GM18873 (cell line): ENCODE results near the gene PTPRO.

Source experiments
- ATAC-seq: cut with Tn5 transposase; IDR thresholded peaks from one replicate; pipeline ENCODE4 v1.9.1; 2021; ENCODE audit warnings: mild to moderate bottlenecking, moderate library complexity, moderate number of reproducible peaks; ENCODE audit not compliant: unreplicated experiment, low FRiP score

PTPRO gene

GRCh38 chr12:15322164-15323061 is at the start of gene PTPRO:
Gene PTPRO, plus strand, starts transcription at chr12:15322508.
- no peak for ATAC-seq

- no peak for ATAC-seq
These were observed 48.4 kb upstream of the PTPRO start for GRCh38 chr12:15273896-15274295.

- no peak for ATAC-seq
These were observed 47.7 kb upstream of the PTPRO start for GRCh38 chr12:15274561-15274967.

GRCh38 chr12:15276088-15276698 is 46.1 kb upstream of the PTPRO start:
- ATAC-seq, result no peak

GRCh38 chr12:15278816-15279658 is 43.3 kb upstream of the PTPRO start:
- no peak for ATAC-seq

GRCh38 chr12:15280930-15281329 is 41.4 kb upstream of the PTPRO start:
- ATAC-seq, result no peak

- no peak for ATAC-seq
These were observed 33.1 kb upstream of the PTPRO start for GRCh38 chr12:15289192-15289591.

GRCh38 chr12:15293731-15294130 is 28.6 kb upstream of the PTPRO start:
- no peak for ATAC-seq

GRCh38 chr12:15299947-15300346 is 22.4 kb upstream of the PTPRO start:
- no peak for ATAC-seq

- no peak for ATAC-seq
These were observed 18.0 kb upstream of the PTPRO start for GRCh38 chr12:15304296-15304695.

- ATAC-seq, result no peak
These were observed 15.7 kb upstream of the PTPRO start for GRCh38 chr12:15306605-15307004.

GRCh38 chr12:15307079-15307478 is 15.2 kb upstream of the PTPRO start:
- ATAC-seq, result no peak

- ATAC-seq, result no peak
These were observed 3.5 kb upstream of the PTPRO start for GRCh38 chr12:15318841-15319240.

GRCh38 chr12:15320881-15321280 is 1.4 kb upstream of the PTPRO start:
- no peak for ATAC-seq

- no peak for ATAC-seq
These were observed 1.2 kb downstream of the PTPRO start for GRCh38 chr12:15323480-15323879.

- ATAC-seq, result no peak
These were observed 7.6 kb downstream of the PTPRO start for GRCh38 chr12:15329891-15330290.

GRCh38 chr12:15334225-15334624 is 11.9 kb downstream of the PTPRO start:
- ATAC-seq, result no peak

- ATAC-seq, result no peak
These were observed 13.7 kb downstream of the PTPRO start for GRCh38 chr12:15335959-15336358.

GRCh38 chr12:15336768-15337553 is 14.7 kb downstream of the PTPRO start:
- ATAC-seq, result no peak

- ATAC-seq, result no peak
These were observed 19.1 kb downstream of the PTPRO start for GRCh38 chr12:15341371-15341770.
